ENCODE data around the gene SSR3. TPM values are rescaled to one million over a fixed set of nuclear protein-coding genes. Genes with fewer than 3 reads are reported as not detected.

The SSR3 gene
- total RNA-seq, 4 donors from 2014 or later: 47.6 to 78.4 (median 58.3) TPM

DNA sequence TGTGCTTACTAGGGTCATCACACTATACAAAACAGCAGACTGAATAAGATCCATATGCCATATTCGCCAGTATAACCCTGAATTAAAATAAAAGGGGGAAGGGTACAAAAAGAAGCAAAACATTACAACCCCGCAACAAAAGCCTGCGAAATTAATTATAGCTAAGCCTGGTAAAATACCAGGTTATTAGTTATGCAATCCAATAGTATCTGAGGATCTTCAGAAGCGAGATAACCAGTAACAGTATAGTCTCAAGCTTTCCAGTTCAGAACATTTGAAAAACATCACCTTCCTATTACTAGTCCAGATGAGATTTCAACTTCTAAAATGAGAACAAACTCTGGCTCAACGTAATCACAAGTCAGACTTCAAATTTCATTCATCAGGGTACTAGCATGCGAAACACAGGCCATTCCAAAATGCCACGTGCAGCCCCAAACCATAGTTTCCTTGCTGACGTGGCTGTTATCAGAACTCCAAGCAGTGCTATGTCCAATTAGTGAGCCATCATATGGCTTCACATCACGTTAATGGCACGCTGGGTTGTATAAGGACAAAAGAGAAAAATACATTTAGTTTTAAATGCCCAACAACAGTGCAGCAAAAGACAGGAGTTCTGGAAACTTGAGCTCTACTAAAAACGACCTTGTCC lies 1.1 kb downstream of the SSR3 start:
- Histone ChIP-seq H3K9me3 (no peaks in the 10 kb centered on the region), H3K27me3 (no peaks in the 10 kb centered on the region), H3K27ac (peak overlapping the region in 1 of 4 donors; percentile 89), H3K4me3 (peak overlapping the region; percentile 75 to 88 (median 80)), H3K4me1 (peaks cover 0 to 17% (median 0%) of the 10 kb centered on the region in 4 donors), H3K36me3 (peaks cover 0 to 20% (median 0%) of the 10 kb centered on the region in 3 donors)
- no peak for DNase-seq
- TF ChIP-seq, protein P1, sequence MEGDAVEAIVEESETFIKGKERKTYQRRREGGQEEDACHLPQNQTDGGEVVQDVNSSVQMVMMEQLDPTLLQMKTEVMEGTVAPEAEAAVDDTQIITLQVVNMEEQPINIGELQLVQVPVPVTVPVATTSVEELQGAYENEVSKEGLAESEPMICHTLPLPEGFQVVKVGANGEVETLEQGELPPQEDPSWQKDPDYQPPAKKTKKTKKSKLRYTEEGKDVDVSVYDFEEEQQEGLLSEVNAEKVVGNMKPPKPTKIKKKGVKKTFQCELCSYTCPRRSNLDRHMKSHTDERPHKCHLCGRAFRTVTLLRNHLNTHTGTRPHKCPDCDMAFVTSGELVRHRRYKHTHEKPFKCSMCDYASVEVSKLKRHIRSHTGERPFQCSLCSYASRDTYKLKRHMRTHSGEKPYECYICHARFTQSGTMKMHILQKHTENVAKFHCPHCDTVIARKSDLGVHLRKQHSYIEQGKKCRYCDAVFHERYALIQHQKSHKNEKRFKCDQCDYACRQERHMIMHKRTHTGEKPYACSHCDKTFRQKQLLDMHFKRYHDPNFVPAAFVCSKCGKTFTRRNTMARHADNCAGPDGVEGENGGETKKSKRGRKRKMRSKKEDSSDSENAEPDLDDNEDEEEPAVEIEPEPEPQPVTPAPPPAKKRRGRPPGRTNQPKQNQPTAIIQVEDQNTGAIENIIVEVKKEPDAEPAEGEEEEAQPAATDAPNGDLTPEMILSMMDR (IDR thresholded peaks at IDR 0.05): no peak
- no peak for TF ChIP-seq POLR2A (IDR thresholded peaks at IDR 0.05)

DNA sequence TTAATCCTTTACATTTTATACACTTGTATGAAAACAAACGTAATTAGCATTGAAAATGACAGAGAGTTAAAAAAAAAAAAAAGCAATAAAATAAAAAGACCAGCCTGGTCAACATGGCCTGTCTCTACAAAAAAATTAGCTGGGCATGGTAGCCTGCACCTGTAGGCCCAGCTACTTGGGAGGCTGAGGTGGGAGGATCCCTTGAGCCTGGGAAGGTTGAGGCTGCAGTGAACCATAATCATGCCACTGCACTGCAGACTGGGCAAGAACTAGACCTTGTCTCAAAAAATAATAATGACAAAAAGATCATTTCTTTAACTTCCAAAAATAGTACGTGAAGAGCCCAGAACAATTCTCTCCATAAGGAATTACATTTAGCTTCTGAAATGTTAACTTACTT lies 1.9 kb downstream of the SSR3 start:
- Histone ChIP-seq H3K27me3 (no peaks in the 10 kb centered on the region), H3K4me1 (peaks cover 0 to 17% (median 0%) of the 10 kb centered on the region in 4 donors), H3K27ac (no peak overlapping the region), H3K4me3 (peak overlapping the region in 1 of 4 donors; percentile 8), H3K36me3 (peaks cover 0 to 29% (median 0%) of the 10 kb centered on the region in 3 donors), H3K9me3 (no peaks in the 10 kb centered on the region)
- TF ChIP-seq POLR2A (IDR thresholded peaks at IDR 0.05): no peak
- TF ChIP-seq, protein P1 (IDR thresholded peaks at IDR 0.05): no peak
- DNase-seq: no peak

DNA sequence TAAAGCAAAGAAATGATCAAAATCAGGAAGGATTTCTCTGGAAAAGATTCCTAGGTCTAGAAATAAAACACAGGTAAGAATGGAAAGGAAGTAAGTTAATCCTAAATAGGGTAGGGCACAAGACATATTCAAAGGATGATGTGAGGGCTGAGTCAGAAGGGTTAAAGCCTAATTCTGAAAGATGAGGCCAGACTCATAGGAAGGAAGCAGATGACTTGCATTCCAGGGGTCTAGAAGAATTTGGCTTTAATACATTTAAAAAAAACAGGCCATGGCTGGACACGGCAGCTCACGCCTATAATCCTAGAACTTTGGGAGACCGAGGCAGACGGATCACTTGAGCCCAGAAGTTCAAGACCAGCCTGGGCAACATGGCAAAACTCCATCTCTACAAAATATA lies 3.2 kb downstream of the SSR3 start:
- H3K27ac ChIP-seq: no peak overlapping the region
- DNase-seq: no peak
- no peaks in the 10 kb centered on the region for H3K27me3 ChIP-seq
- H3K9me3 ChIP-seq: no peaks in the 10 kb centered on the region
- peaks cover 0 to 17% (median 0%) of the 10 kb centered on the region in 4 donors for H3K4me1 ChIP-seq
- no peak overlapping the region for H3K4me3 ChIP-seq
- no peak for TF ChIP-seq POLR2A (IDR thresholded peaks at IDR 0.05)
- H3K36me3 ChIP-seq: peaks cover 0 to 33% (median 0%) of the 10 kb centered on the region in 3 donors

DNA sequence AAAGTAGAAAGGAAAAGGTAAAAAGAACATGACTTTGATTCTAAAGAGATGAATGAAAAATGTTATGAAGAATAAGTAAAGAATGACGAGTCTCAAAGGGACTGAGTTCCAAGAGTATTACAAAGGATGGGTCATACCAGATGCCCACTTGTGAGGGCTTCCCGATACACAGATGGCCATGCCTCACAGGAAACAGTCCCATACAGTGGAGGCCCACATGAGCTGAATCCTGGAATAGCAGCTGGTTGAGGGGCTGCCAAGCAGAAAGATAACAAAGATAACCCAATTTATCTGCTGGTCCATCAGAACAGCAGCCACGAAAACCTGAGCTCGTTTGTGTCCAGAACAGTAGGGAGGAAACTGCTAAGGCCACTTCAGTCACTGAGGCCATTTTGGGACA lies 3.7 kb downstream of the SSR3 start:
- peaks cover 0 to 17% (median 0%) of the 10 kb centered on the region in 4 donors for H3K4me1 ChIP-seq
- H3K9me3 ChIP-seq: no peaks in the 10 kb centered on the region
- no peak overlapping the region for H3K4me3 ChIP-seq
- H3K36me3 ChIP-seq: peaks cover 0 to 38% (median 0%) of the 10 kb centered on the region in 3 donors
- DNase-seq: no peak
- no peak overlapping the region for H3K27ac ChIP-seq
- TF ChIP-seq POLR2A (IDR thresholded peaks at IDR 0.05): no peak
- TF ChIP-seq, protein P1 (IDR thresholded peaks at IDR 0.05): no peak
- H3K27me3 ChIP-seq: no peaks in the 10 kb centered on the region

DNA sequence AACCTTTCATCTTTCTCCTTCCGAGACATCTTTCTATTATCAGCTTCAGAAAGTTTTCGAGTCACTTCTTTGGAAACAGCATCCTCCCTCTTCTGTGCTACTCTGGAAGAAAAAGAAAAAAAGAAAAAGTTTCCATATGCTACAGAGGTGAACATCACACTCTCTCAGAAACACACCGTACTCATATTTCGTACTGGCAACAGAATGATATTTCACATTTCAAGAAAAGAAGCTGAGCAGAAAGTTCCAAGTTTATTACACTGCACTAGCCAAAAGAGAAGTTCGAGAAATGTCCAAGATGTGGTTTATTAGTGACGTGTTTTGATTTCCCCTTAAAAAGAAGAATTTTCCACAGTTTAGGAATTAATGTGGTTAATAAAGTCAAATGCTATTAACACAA lies 6.0 kb downstream of the SSR3 start:
- no peak overlapping the region for H3K27ac ChIP-seq
- no peak for DNase-seq
- no peaks in the 10 kb centered on the region for H3K9me3 ChIP-seq
- TF ChIP-seq POLR2A (IDR thresholded peaks at IDR 0.05): no peak
- TF ChIP-seq, protein P1 (IDR thresholded peaks at IDR 0.05): no peak
- H3K27me3 ChIP-seq: no peaks in the 10 kb centered on the region
- peaks cover 0 to 15% (median 0%) of the 10 kb centered on the region in 4 donors for H3K4me1 ChIP-seq
- no peak overlapping the region for H3K4me3 ChIP-seq
- H3K36me3 ChIP-seq: peaks cover 0 to 61% (median 1%) of the 10 kb centered on the region in 3 donors

DNA sequence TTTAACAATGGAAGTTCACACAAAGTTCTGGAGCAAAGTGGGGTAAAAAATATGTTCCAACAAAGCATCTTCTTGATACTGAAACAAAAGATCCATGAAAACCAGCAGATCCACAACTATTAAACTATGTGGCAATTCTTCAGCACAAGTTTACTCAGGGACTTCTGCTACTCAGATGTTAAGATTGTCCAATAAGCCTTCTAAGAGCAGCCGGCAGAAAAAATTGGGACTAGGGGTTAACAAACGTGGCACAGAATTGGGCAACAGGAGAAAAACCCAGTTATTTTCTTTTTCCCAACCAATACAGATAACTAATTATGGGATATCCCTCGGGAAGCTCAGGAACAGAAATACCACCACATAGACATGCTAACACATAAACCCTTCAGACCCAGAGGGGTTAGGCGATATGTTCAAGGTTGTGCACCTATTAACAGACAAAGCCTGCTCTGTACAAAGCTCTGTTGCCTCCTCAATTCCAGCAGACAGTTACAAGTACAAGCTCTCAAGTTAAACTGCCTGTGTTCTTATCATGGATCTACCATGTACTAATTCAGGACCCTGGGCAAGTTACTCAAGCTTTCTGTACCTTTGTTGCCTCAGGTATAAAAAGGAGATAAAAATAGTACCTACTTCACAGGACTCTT lies 6.8 kb downstream of the SSR3 start:
- H3K4me3 ChIP-seq: no peak overlapping the region
- no peaks in the 10 kb centered on the region for H3K9me3 ChIP-seq
- H3K27ac ChIP-seq: peak overlapping the region in 1 of 4 donors; percentile 10
- no peaks in the 10 kb centered on the region for H3K27me3 ChIP-seq
- H3K36me3 ChIP-seq: peaks cover 0 to 69% (median 4%) of the 10 kb centered on the region in 3 donors
- no peak for DNase-seq
- no peak for TF ChIP-seq POLR2A (IDR thresholded peaks at IDR 0.05)
- TF ChIP-seq, protein P1 (IDR thresholded peaks at IDR 0.05): no peak
- H3K4me1 ChIP-seq: peaks cover 0 to 9% (median 0%) of the 10 kb centered on the region in 4 donors
